HG03571 (cell line): ENCODE results near the gene CCR3.

ENCODE experiments used
- ATAC-seq: cut with Tn5 transposase; IDR thresholded peaks from one replicate; pipeline ENCODE4 v1.9.1; 2021; ENCODE audit not compliant: unreplicated experiment

CCR3 gene

DNA sequence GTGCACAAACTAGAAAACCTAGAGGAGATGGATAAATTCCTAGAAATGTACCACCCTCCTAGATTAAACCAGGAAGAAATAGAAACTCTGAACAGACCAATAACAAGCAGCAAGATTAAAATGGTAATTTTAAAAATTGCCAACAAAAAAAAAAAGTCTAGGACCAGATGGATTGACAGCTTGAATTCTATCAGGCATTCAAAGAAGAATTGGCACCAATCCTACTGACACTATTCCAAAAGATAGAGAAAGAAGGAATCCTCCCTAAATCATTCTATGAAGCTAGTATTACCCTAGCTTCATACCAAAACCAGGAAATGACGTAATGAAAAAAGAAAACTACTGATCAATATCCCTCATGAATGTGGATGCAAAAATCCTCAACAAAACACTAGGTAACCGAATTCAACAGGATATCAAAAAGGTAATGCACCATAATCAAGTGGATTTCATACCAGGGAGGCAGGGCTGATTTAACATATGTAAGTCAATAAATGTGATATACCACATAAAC, 24.0 kb upstream of the CCR3 start:
- ATAC-seq: no peak

DNA sequence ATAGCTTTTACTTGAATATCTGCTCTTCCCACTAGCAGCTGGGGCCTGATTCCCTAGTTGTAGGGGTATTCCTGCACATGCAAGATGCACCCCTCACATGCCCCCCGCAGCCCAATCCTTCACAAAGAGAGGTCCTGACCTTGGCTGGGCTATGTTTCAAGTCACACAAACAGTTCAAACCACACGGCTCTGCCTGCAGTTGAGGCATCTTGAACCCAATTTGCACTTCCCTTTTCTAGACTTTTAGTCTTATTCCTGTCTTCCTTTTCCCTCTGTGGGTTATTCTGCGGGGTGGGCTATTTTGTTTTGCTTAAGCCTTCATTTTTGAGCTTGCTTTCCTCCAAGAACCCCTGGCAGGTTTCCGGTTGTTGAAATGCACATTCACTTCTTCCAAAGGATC, 20.9 kb upstream of the CCR3 start:
- no peak for ATAC-seq

DNA sequence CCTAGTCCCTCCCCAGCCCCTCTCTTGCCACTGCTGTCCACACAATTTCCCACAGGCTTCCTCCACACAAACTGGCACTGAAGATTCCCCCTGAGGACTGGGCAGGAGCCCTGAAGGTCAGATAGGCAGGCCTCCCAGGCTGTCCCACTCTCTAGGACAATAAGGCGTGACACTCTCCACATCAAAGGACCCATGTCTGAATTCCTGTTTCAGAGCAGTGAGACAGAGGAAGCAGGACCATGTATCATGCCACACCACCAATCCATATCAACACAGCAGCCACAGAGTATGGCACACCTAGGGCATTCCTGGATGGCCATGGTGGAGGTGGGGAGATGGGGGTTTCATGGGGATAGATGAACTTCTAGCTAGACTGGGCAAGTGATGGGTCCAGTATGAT, 20.3 kb upstream of the CCR3 start:
- ATAC-seq: no peak

- no peak for ATAC-seq
These were observed 19.7 kb upstream of the CCR3 start for GRCh38 chr3:46222435-46223161.

- ATAC-seq: no peak
These were observed 13.7 kb upstream of the CCR3 start for GRCh38 chr3:46228260-46229242.

- no peak for ATAC-seq
These were observed 10.9 kb upstream of the CCR3 start for GRCh38 chr3:46231323-46231722.

DNA sequence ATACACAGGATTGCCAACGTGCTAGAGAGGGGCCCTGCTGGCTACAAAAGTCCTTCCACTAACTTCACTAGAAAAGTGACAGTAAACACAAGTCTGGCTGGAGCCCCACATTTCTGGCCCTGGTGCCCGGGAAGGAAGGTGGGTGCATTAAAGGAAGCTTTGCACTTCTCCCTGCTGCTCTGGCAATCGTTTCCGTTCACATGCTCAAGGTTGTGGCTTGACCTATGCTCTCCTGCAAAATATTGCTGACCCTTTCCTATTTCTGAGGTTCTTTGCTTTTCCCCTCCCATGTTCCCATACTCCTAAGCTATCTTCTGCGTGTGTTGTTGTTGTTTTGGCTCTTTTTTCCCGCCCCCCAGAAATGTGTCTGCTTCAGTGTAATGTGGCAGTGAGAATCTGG, 9.1 kb upstream of the CCR3 start:
- ATAC-seq: no peak

DNA sequence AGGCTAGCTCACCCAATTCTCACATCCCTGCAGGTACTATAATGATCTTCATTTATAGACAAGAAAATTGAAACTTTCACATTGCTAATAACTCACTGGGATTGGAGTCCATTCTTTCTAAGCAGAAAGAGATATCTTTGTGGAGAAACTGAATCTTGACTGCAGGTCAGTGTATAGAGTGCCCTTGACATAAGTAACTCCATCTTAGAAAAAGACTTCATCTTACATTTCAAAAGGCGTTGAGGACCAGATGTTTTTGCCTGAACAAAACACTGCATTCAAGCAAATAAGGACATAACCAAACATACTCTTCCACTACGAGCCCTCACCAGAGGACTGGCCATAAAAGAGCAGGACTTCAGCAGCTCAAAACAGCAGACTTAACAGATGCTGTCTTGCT, 6.8 kb upstream of the CCR3 start:
- ATAC-seq: no peak

DNA sequence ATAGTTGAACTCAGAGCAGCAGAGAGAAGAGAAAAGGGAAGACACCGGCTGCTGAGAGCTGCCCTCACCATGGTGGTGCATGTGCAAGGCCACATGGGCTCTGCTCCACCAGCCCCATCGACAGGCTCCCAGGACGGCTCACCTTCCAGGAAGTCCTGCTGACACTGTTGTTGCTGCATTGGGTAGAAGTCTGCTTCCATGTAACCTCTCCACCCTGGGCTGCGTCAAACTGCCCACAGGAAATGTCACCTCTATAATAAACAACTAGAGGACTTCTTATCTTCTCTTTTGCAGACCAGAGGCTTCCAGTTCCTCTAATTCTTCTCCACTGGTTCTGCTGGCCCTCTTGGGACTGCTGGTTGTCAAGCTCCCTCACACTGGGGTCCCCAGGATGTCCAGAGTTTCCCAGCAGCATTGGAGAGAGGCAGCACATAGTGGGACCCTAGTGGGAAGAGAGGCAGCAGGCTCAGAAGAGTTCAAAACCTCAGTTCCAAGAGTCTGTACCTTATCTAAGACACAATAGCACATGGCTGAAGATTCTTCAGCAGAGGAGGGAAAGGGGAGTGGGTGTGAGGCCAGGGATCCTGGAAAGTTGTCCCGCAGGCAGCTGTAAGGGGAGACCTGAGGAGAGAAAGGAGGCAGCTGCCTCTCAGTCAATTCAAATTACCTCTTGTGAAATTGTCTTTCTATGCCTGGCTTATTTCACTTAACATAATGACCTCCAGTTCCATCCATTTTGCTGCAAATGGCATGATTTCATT, 5.8 kb upstream of the CCR3 start:
- no peak for ATAC-seq

DNA sequence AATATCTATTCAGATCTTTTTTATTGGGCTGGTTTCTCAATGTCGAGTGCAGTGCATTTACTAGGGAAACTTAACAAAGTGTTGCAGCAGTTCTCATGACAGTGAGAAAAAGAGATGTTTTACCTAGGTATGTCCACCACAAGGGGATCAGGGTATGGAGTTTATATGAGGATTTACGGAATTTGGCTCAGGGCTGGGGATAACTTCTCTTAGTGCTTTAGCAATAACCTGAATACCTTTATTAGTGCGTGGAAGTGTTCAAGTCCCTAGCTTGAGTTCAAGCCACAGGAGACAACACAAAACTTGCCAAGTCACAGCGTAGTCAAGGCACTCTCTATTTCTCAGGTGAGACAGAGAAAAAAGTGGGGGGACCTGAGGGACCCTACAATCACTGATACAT, 3.9 kb upstream of the CCR3 start:
- ATAC-seq: no peak

- no peak for ATAC-seq
These were observed 2.8 kb upstream of the CCR3 start for GRCh38 chr3:46239301-46239938.

- ATAC-seq: no peak
These were observed 2.3 kb upstream of the CCR3 start for GRCh38 chr3:46239952-46240351.

- ATAC-seq: no peak
These were observed 1.3 kb downstream of the CCR3 start for GRCh38 chr3:46243560-46243959.

DNA sequence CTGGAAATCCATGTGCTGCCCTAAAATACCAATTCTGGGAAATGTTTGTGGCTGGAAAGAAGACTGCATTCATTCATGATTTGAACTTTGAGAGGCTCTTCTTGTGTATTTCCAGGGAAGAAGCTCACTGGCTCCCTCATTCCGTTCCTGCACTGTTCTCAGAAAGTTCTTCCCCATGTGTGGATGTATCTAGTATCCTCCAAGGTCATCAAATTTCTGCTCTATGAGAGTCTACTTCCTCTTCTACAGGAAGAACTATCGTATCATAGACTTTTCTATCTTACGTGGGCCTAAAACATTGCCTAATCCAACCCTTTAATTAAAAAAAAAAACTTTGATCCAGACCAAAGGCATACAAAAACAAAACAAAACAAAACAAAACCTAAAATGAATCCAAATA, 2.9 kb downstream of the CCR3 start:
- no peak for ATAC-seq

DNA sequence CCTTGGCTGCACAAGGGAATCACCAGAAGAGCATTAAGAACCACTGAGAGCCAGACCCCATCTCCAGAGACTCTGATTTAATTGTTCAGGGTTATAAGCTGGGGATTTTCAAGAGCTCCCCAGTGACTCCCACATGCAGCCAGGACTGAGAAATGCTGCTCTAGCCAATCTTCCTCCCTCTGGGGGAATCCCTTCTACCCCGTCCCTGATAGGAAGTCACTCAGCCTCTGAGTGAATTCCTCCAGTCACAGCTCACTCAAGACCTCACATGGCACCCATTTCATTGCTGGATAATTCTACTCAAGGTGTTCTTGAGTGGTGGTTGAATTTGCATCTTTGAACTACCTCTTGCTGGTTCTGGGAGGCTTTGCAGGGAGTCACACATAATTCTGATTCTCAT, 10.7 kb downstream of the CCR3 start:
- ATAC-seq: no peak

DNA sequence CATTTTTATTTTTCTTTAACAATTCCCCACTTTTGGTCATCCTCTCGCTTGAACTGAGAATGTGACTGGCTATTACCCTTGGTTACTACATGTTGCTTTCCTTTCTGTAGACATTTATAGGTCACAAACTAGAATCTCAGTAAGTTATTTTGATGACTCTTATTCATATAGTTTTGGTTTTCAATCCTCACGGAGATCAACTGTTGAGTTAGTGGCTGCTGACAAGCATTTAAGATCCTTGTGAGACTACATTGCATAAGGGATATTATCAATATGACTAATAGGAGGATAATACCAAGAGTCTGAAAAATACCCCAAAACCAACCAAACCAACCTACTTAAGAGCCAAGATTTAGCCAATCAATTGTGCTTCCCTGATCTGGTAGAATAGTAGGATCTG, 16.3 kb downstream of the CCR3 start:
- no peak for ATAC-seq

- no peak for ATAC-seq
These were observed 19.8 kb downstream of the CCR3 start for GRCh38 chr3:46261926-46262594.

DNA sequence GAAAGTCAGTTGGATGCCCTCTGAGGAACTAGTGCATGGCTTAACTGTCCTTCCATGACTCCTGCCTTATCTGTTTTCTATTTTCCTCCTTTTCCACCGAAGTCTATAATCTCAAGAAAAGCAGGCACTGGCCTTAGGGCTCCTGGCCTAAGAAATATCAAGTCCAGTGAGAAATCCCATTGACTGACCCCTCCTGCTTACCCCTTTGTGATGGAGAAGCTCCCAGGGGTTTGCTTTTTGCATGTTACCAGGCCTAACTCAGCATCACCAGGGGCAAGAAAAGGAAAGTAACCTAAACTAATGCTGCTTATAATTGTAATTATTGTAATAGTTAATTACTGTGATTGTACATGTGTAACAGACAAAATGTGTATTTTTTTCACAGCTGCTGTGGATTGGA, 21.7 kb downstream of the CCR3 start:
- no peak for ATAC-seq

DNA sequence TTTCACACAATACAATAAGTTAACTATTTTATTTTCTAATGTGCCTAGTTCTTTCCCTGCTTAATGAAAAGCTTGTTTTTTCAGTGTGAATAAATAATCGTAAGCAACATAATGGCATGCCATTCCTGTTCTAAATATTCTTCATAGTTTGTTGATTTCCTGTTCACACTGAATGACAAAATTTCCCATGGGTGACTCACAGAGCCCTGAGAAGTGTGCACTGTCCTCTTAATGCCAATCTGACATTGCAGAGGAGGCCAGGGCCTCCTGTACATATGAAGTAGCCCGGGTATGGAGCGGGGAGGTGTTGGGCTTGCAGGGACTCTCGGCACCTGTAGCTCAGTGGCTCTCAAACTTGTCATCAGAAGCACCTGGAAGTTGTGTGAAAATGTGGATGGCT, 24.3 kb downstream of the CCR3 start:
- no peak for ATAC-seq

DNA sequence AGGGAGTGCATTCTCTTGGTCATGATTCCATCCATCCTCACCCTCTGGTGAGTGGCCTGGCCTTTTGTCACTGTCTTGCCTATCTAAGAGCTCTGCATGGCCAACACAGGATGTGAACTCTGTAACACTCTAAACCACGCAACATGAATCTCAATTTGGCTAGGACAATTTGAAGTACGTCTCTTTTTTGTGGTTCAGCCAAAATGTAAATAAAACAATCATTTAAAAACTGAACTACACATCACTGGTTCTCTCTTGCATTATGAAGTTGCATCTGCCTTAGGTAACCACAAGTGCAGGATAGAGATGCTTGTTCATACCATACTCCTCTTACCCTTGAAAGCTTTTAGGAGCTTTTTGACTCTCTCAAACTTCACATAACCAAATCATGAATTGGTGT, 27.3 kb downstream of the CCR3 start:
- no peak for ATAC-seq
